Measurements from ENCODE around the gene GSK3A.
A peak's percentile ranks its signal among the peaks of the same experiment; 100 is the strongest.

Gene GSK3A

DNA sequence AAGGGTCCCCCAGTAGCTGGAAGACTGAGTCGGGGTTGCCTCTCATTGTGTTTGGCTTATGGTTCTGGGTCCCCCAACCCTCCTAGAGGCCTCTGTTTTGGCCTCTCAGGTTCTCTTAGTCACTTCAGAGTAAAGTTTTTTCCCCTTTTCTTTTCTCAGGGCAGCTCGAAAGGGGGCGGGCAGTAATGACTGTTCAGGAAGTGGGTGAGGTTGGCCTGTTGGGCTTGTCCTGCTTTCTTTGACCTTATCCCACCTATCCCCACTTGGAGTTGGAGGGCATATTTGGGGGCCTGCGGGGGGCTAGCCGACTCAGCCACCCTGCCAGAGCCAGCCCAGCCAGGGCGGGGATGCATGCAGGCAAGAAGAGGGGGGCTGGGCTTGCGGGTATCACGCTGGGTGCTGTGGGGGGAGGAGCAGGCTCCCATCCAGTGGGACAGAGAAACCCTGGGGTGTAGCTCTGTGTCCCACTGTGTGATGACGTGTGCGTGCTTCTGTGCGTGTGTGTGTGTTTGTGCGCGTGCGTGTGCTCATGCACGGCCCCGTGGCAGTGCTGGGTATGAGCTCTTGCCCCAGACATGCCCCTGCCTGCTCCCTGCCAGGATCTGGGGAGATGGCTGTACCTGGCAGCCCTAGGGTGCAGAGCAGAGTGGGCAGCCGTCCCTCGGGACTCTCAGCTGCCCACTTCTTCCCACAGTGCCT is 28.1 kb upstream of the GSK3A start (continued):
- TF ChIP-seq, protein P1, sequence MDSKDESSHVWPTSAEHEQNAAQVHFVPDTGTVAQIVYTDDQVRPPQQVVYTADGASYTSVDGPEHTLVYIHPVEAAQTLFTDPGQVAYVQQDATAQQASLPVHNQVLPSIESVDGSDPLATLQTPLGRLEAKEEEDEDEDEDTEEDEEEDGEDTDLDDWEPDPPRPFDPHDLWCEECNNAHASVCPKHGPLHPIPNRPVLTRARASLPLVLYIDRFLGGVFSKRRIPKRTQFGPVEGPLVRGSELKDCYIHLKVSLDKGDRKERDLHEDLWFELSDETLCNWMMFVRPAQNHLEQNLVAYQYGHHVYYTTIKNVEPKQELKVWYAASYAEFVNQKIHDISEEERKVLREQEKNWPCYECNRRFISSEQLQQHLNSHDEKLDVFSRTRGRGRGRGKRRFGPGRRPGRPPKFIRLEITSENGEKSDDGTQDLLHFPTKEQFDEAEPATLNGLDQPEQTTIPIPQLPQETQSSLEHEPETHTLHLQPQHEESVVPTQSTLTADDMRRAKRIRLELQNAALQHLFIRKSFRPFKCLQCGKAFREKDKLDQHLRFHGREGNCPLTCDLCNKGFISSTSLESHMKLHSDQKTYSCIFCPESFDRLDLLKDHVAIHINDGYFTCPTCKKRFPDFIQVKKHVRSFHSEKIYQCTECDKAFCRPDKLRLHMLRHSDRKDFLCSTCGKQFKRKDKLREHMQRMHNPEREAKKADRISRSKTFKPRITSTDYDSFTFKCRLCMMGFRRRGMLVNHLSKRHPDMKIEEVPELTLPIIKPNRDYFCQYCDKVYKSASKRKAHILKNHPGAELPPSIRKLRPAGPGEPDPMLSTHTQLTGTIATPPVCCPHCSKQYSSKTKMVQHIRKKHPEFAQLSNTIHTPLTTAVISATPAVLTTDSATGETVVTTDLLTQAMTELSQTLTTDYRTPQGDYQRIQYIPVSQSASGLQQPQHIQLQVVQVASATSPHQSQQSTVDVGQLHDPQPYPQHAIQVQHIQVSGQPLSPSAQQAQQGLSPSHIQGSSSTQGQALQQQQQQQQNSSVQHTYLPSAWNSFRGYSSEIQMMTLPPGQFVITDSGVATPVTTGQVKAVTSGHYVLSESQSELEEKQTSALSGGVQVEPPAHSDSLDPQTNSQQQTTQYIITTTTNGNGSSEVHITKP (tag by site-specific recombination; IDR thresholded peaks at IDR 0.05) = peak; percentile 14; the same call in 1 of the 2 replicates
- TF ChIP-seq ZNF426 (tag by site-specific recombination; IDR thresholded peaks at IDR 0.05) (no peak), ZNF423 (tag by site-specific recombination; IDR thresholded peaks at IDR 0.05) (peak; percentile 98), SP2 (tag by site-specific recombination; IDR thresholded peaks at IDR 0.05) (peak; percentile 42), OSR2 (tag by site-specific recombination; IDR thresholded peaks at IDR 0.05) (0 out of 2 replicates have a peak, but pooled peaks have one; percentile 19), ZNF132 (tag by site-specific recombination; IDR thresholded peaks at IDR 0.05; ENCODE audit: borderline replicate concordance) (no peak), ZIC2 (tag by site-specific recombination; IDR thresholded peaks at IDR 0.05) (peak; percentile 100), ZFHX2 (tag by site-specific recombination; conservative IDR thresholded peaks at IDR 0.05) (peak; percentile 52), ZNF175 (tag by site-specific recombination; IDR thresholded peaks at IDR 0.05) (no peak), GLIS2 (tag by site-specific recombination; IDR thresholded peaks at IDR 0.05) (peak; percentile 50; the same call in 1 of the 2 replicates), SP7 (tag by site-specific recombination; IDR thresholded peaks at IDR 0.05) (no peak; the same call in 1 of the 2 replicates), ZNF2 (tag by site-specific recombination; IDR thresholded peaks at IDR 0.05) (0 out of 2 replicates have a peak, but pooled peaks have one; percentile 22), ZNF843 (tag by site-specific recombination; IDR thresholded peaks at IDR 0.05) (no peak)
- TF ChIP-seq, protein P2, sequence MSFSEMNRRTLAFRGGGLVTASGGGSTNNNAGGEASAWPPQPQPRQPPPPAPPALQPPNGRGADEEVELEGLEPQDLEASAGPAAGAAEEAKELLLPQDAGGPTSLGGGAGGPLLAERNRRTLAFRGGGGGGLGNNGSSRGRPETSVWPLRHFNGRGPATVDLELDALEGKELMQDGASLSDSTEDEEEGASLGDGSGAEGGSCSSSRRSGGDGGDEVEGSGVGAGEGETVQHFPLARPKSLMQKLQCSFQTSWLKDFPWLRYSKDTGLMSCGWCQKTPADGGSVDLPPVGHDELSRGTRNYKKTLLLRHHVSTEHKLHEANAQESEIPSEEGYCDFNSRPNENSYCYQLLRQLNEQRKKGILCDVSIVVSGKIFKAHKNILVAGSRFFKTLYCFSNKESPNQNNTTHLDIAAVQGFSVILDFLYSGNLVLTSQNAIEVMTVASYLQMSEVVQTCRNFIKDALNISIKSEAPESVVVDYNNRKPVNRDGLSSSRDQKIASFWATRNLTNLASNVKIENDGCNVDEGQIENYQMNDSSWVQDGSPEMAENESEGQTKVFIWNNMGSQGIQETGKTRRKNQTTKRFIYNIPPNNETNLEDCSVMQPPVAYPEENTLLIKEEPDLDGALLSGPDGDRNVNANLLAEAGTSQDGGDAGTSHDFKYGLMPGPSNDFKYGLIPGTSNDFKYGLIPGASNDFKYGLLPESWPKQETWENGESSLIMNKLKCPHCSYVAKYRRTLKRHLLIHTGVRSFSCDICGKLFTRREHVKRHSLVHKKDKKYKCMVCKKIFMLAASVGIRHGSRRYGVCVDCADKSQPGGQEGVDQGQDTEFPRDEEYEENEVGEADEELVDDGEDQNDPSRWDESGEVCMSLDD (tag by site-specific recombination; IDR thresholded peaks at IDR 0.05) = 0 out of 2 replicates have a peak, but pooled peaks have one; percentile 27
- TF ChIP-seq, protein P3, sequence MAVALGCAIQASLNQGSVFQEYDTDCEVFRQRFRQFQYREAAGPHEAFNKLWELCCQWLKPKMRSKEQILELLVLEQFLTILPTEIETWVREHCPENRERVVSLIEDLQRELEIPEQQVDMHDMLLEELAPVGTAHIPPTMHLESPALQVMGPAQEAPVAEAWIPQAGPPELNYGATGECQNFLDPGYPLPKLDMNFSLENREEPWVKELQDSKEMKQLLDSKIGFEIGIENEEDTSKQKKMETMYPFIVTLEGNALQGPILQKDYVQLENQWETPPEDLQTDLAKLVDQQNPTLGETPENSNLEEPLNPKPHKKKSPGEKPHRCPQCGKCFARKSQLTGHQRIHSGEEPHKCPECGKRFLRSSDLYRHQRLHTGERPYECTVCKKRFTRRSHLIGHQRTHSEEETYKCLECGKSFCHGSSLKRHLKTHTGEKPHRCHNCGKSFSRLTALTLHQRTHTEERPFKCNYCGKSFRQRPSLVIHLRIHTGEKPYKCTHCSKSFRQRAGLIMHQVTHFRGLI (tag by site-specific recombination; IDR thresholded peaks at IDR 0.05) = peak; percentile 96
- TF ChIP-seq, protein P4, sequence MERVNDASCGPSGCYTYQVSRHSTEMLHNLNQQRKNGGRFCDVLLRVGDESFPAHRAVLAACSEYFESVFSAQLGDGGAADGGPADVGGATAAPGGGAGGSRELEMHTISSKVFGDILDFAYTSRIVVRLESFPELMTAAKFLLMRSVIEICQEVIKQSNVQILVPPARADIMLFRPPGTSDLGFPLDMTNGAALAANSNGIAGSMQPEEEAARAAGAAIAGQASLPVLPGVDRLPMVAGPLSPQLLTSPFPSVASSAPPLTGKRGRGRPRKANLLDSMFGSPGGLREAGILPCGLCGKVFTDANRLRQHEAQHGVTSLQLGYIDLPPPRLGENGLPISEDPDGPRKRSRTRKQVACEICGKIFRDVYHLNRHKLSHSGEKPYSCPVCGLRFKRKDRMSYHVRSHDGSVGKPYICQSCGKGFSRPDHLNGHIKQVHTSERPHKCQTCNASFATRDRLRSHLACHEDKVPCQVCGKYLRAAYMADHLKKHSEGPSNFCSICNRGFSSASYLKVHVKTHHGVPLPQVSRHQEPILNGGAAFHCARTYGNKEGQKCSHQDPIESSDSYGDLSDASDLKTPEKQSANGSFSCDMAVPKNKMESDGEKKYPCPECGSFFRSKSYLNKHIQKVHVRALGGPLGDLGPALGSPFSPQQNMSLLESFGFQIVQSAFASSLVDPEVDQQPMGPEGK (tag by site-specific recombination; IDR thresholded peaks at IDR 0.05) = peak; percentile 32; the same call in 1 of the 2 replicates
- TF ChIP-seq, protein P5, sequence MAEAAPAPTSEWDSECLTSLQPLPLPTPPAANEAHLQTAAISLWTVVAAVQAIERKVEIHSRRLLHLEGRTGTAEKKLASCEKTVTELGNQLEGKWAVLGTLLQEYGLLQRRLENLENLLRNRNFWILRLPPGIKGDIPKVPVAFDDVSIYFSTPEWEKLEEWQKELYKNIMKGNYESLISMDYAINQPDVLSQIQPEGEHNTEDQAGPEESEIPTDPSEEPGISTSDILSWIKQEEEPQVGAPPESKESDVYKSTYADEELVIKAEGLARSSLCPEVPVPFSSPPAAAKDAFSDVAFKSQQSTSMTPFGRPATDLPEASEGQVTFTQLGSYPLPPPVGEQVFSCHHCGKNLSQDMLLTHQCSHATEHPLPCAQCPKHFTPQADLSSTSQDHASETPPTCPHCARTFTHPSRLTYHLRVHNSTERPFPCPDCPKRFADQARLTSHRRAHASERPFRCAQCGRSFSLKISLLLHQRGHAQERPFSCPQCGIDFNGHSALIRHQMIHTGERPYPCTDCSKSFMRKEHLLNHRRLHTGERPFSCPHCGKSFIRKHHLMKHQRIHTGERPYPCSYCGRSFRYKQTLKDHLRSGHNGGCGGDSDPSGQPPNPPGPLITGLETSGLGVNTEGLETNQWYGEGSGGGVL (tag by site-specific recombination; IDR thresholded peaks at IDR 0.05) = peak; percentile 53; the same call in 1 of the 2 replicates
